ENCODE measurements around the gene RBMS2.

DNA sequence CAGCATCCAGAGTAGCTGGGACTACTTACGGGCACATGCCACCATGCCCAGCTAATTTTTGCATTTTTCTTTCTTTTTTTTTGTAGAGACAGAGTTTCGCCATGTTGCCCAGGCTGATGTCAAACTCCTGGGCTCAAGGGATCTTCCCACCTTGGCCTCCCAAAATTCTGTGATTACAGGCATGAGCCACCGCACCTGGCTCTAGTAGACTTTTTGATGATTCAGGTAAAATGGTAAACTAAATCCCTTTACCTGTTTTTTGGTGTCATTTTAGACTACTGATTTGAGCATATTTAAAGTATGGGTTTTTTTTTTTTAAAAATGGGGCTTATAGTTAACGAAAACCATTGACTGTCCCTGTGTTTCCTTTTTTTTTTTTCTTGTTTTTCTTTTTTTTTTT lies 20.5 kb downstream of the RBMS2 start:
- TF ChIP-seq POLR2A (IDR thresholded peaks at IDR 0.05; ENCODE audit: low read length) (no peak), GATA1 (IDR thresholded peaks at IDR 0.05; ENCODE audit: low read depth, low read length) (no peak)
